HepG2 (cell line): ENCODE data around the gene SESN1. TPM values are rescaled to one million over a fixed set of nuclear protein-coding genes. Genes with fewer than 3 reads are reported as not detected.

Experiments used
- ATAC-seq: fragments of 200-7000 bp; cut with Tn5 transposase; 3 replicates; pipeline ENCODE4 v1.9.1; 2020; ENCODE audit warnings: mild to moderate bottlenecking, moderate library complexity
- BruUV-seq: library from RNA; stranded (reverse); fragments of 400-500 nt; replicated peaks from 2 replicates; lab custom pipeline; 2021; lab: Mats Ljungman, UMichigan
- CTCF ChIA-PET: fragments of 300-600 bp; formaldehyde crosslinking; extraction: SDS; loops from one replicate; lab custom pipeline; 2021; ENCODE audit warnings: low total read pairs, inconsistent platforms, low intra/inter-chr PET ratio; lab: Yijun Ruan, JAX
- POLR2A ChIA-PET: fragments of 350-600 bp; sonication (Branson Sonifier 250); formaldehyde crosslinking; loops from one replicate; lab custom pipeline; 2020; ENCODE audit warnings: antibody characterized with exemption, inconsistent platforms; lab: Yijun Ruan, JAX
- DNase-seq: peaks from one replicate; pipeline ENCODE4 v3.0.0-alpha.2; 2015; ENCODE audit warnings: low spot score
- FAIRE-seq: peaks from 3 replicates; lab custom pipeline; 2011; peaks lifted over from hg19 to GRCh38; lab: Jason Lieb, UNC
- H2AFZ ChIP-seq: one replicate; pipeline ENCODE4 v1.6.1; 2011; ENCODE audit warnings: low read length, inconsistent platforms
- H3K27ac ChIP-seq: fragments of 300-600 bp; 3 replicates; pipeline ENCODE4 v1.8.0; 2011; ENCODE audit warnings: mixed run types, mild to moderate bottlenecking, mixed read lengths, low read length, inconsistent platforms; ENCODE audit not compliant: insufficient read depth; ENCODE audit errors: extremely low read length
- H3K27me3 ChIP-seq, 2 experiments: fragments of 200-600 bp in 1 of 2; 2 replicates in 1 of 2; 3 replicates in 1 of 2; pipeline versions ENCODE4 v1.6.0 to v1.8.0; 2011; ENCODE audit warnings: low read length in 2 of 2, mild to moderate bottlenecking in 2 of 2, moderate library complexity in 2 of 2, inconsistent platforms in 1 of 2; ENCODE audit not compliant: insufficient read depth in 2 of 2, control insufficient read depth in 1 of 2
- H3K36me3 ChIP-seq, 2 experiments: fragments of 200-600 bp in 1 of 2; replicated peaks in 1 of 2; 2 replicates in 1 of 2; 3 replicates in 1 of 2; pipeline versions ENCODE4 v1.5.1 to v1.8.0; 2011; ENCODE audit warnings: low read length in 2 of 2, inconsistent platforms in 1 of 2; ENCODE audit not compliant: insufficient read depth in 2 of 2, control insufficient read depth in 1 of 2
- H3K4me1 ChIP-seq: 2 replicates; pipeline ENCODE4 v1.5.1; 2012; ENCODE audit warnings: low read length, inconsistent platforms; ENCODE audit not compliant: insufficient read depth
- H3K4me2 ChIP-seq: 2 replicates; pipeline ENCODE4 v1.6.0; 2011; ENCODE audit warnings: low read depth, low read length, inconsistent platforms
- H3K4me3 ChIP-seq, 3 experiments: fragments of 200-600 bp in 1 of 3; sonication (generic), shearing (Covaris generic) in 1 of 3; replicated peaks in 1 of 3; 2 replicates each; pipeline ENCODE4 v1.5.1; 2011 to 2016; ENCODE audit warnings: low read length in 3 of 3, inconsistent platforms in 2 of 3, low read depth in 2 of 3, mild to moderate bottlenecking in 2 of 3, control low read depth in 1 of 3, mixed read lengths in 1 of 3; ENCODE audit not compliant: insufficient read depth in 1 of 3
- H3K79me2 ChIP-seq: one replicate; pipeline ENCODE4 v1.6.1; 2011; ENCODE audit warnings: low read length, inconsistent platforms; ENCODE audit not compliant: insufficient read depth
- H3K9ac ChIP-seq: 2 replicates; pipeline ENCODE4 v1.6.0; 2011; ENCODE audit warnings: mild to moderate bottlenecking, low read depth, low read length, inconsistent platforms; ENCODE audit not compliant: insufficient read depth
- H3K9me3 ChIP-seq: 2 replicates; pipeline ENCODE4 v1.5.1; 2012; ENCODE audit warnings: mild to moderate bottlenecking, low read length
- H4K20me1 ChIP-seq: 2 replicates; pipeline ENCODE4 v1.6.0; 2011; ENCODE audit warnings: inconsistent platforms, mild to moderate bottlenecking, low read length, moderate library complexity; ENCODE audit not compliant: insufficient read depth
- AGO2 ChIP-seq: fragments of 200-400 bp; formaldehyde crosslinking; optimal IDR thresholded peaks from 2 replicates; pipeline ENCODE3; 2017; ENCODE audit warnings: mild to moderate bottlenecking, low read depth, low read length, moderate library complexity
- EHMT2 ChIP-seq: fragments of 200-600 bp; sonication (generic); IDR thresholded peaks from 2 replicates; pipeline ENCODE4 v1.7.0; 2017; ENCODE audit warnings: antibody characterized with exemption, low read depth, low read length, borderline replicate concordance
- JDP2 ChIP-seq: sonication (generic); formaldehyde crosslinking; IDR thresholded peaks from 2 replicates; pipeline ENCODE4 v1.8.1; 2022; ENCODE audit warnings: missing genetic modification reagents, borderline replicate concordance
- KLF15 ChIP-seq: sonication (generic); formaldehyde crosslinking; IDR thresholded peaks from 2 replicates; pipeline ENCODE4 v1.8.1; 2023; ENCODE audit warnings: borderline replicate concordance, mild to moderate bottlenecking, inconsistent platforms, missing genetic modification reagents, mixed read lengths
- ZFP36L2 ChIP-seq: sonication (generic); formaldehyde crosslinking; IDR thresholded peaks from 2 replicates; pipeline ENCODE4 v1.4.0; 2020; ENCODE audit warnings: missing genetic modification reagents
- ZNF629 ChIP-seq: sonication (generic); formaldehyde crosslinking; conservative IDR thresholded peaks from 2 replicates; pipeline ENCODE4 v1.5.0; 2020; ENCODE audit warnings: missing genetic modification reagents
- ZNF775 ChIP-seq: sonication (generic); formaldehyde crosslinking; IDR thresholded peaks from 2 replicates; pipeline ENCODE4 v1.4.0; 2020; ENCODE audit warnings: missing genetic modification reagents, mild to moderate bottlenecking, moderate library complexity, borderline replicate concordance
- ZSCAN9 ChIP-seq: IDR thresholded peaks from 2 replicates; pipeline ENCODE4 v1.6.1; 2016; ENCODE audit warnings: borderline replicate concordance
- WGBS: methylation state at CpG from one replicate; pipeline ENCODE4 v1.1.6; 2017; ENCODE audit warnings: low lambda C conversion rate; 5-methylcytosine and 5-hydroxymethylcytosine counted together
- in situ Hi-C: cut with HindIII; loops from 2 replicates; pipeline ENCODE4 v1.10.0; 2017; ENCODE audit warnings: low pct_unique_long_range_greater_than_20kb; ENCODE audit not compliant: extremely low pct_ligation_motif_present
- intact Hi-C: fragments of 100-400 bp; cut with micrococcal nuclease; formaldehyde crosslinking; loops from one replicate; pipeline ENCODE4 v1.10.0; 2022; ENCODE audit not compliant: unreplicated experiment
- polyA plus RNA-seq, 8 experiments: library from polyadenylated mRNA; depleted of rRNA in 3 of 8; stranded (reverse) in 7 of 8; unstranded in 1 of 8; fragments of >200 nt; fragmentation: Illumina TruSeq in 4 of 8; extraction: Trizol in 4 of 8; gene quantifications; 2 replicates each; pipeline versions ENCODE4 v1.2.1 to v1.2.3, GENCODE V29; 2011 to 2016; ENCODE audit warnings: low read depth in 4 of 8, missing spikeins in 1 of 8, mixed read lengths in 1 of 8; ENCODE audit not compliant: insufficient read depth in 1 of 8
- total RNA-seq, 5 experiments: library from RNA; depleted of rRNA; stranded (reverse); fragments of >200 nt; fragmentation: Illumina TruSeq; extraction: Trizol; gene quantifications; 2 replicates each; pipeline ENCODE4 v1.2.3, GENCODE V29; 2016; ENCODE audit warnings: low read depth in 1 of 5
- TF ChIP-seq, protein P1 (sequence below): sonication (generic); formaldehyde crosslinking; IDR thresholded peaks from 2 replicates; pipeline ENCODE4 v1.8.1; 2023; ENCODE audit warnings: missing genetic modification reagents, inconsistent platforms, borderline replicate concordance

Gene SESN1
- total and polyA plus RNA-seq, 2 of the 13 experiments (the other 11 are each of a cell fraction or from before 2014, with no cell fraction given), result 24.9 to 44.7 TPM

DNA sequence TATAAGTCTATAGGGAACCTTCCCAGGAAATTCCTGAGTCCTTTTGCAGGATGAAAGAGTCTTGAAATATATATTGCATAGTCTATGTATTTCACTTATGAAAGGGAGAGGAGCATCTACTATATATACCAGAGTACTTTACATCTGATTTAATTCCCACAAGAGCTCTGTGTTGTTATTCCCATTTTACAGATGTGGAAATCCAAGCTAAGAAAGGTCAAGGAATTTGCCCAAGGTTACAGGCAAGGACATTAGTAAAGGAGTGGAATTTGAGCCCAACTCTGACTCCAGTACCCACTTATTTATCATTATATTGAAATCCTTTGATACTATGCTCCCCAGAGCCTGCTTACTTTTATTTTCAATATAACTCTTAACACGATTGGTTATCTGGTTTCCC lies 2.6 kb downstream of the SESN1 start:
- H3K9me3 ChIP-seq, result no peaks in the 10 kb centered on the region
- in situ Hi-C loops, result no loop called here

DNA sequence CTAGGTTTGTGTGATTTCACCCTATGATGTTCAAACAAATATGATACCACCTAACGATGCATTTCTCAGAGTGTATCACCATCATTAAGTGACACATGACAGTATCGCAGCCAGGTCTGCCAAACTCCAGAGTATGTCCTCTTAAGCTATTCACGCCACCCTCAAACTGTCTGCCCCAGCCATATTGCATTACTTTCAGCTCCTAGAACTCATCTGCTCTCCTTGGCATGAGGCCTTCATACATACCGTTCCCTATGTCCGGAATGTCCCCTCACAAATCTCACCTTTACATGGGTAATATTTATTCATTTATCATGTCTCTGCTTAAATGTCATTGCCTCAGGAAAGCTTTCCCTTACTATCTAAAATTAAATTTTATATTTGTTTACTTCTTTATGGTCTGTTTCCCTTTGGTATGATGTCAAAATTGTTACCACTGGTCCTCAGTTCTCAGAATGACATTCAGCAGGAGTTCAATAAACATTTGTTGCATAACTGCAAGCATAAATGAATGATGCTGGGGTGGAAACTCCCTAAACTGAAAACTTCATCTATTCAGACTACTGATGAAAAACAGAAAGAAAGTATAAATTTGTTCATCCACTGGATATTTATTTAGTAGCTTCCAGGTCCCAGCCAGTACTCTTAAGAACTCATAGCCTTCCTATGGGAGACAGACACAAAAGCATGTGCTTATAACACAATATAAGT lies 3.2 kb downstream of the SESN1 start:
- H2AFZ ChIP-seq, result no peak overlapping the region
- CTCF ChIA-PET, result no interaction called here
- in situ Hi-C loops, result no loop called here
- 98% methylated on average over 5 of the region's 5 CpGs for WGBS
- intact Hi-C loops, result no loop called here
- no TSS peak for BruUV-seq
- POLR2A ChIA-PET, result no interaction called here
- H3K9me3 ChIP-seq, result no peaks in the 10 kb centered on the region
- peaks cover 12% of the 10 kb centered on the region for H4K20me1 ChIP-seq
- no peak overlapping the region for H3K27ac ChIP-seq
- peaks cover 42% of the 10 kb centered on the region for H3K79me2 ChIP-seq
- DNase-seq (no peak), ATAC-seq (no peak), FAIRE-seq (no peak)
- H3K36me3 ChIP-seq, result no peaks in the 10 kb centered on the region
- H3K4me1 ChIP-seq, result peaks cover 56% of the 10 kb centered on the region
- TF ChIP-seq EHMT2, result no peak
- TF ChIP-seq, protein P1, sequence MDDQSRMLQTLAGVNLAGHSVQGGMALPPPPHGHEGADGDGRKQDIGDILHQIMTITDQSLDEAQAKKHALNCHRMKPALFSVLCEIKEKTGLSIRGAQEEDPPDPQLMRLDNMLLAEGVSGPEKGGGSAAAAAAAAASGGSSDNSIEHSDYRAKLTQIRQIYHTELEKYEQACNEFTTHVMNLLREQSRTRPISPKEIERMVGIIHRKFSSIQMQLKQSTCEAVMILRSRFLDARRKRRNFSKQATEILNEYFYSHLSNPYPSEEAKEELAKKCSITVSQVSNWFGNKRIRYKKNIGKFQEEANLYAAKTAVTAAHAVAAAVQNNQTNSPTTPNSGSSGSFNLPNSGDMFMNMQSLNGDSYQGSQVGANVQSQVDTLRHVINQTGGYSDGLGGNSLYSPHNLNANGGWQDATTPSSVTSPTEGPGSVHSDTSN (CRISPR knock-in tag), result no peak
- no peak for TF ChIP-seq JDP2 (CRISPR knock-in tag)
- TF ChIP-seq ZFP36L2 (CRISPR knock-in tag), result no peak
- H3K4me2 ChIP-seq, result peak overlapping the region; percentile 89
- no peaks in the 10 kb centered on the region; a peak in 1 of 5 replicates for H3K27me3 ChIP-seq
- peak overlapping the region in 1 of 3 experiments; percentile 98; a peak in 2 of 6 replicates for H3K4me3 ChIP-seq
- no peak overlapping the region for H3K9ac ChIP-seq

More for the DNA sequence above, 2.6 kb downstream of the SESN1 start:
- Histone ChIP-seq H3K27me3 (no peaks in the 10 kb centered on the region; a peak in 1 of 5 replicates), H3K36me3 (no peaks in the 10 kb centered on the region), H3K27ac (no peak overlapping the region), H3K4me2 (peak overlapping the region; percentile 89), H3K4me1 (peaks cover 62% of the 10 kb centered on the region), H2AFZ (no peak overlapping the region), H3K79me2 (peaks cover 46% of the 10 kb centered on the region), H3K9ac (no peak overlapping the region), H4K20me1 (peaks cover 12% of the 10 kb centered on the region), H3K4me3 (peak overlapping the region; percentile 37 to 98 (median 89); a peak in 5 of 6 replicates)
- TF ChIP-seq AGO2 (no peak), ZNF775 (no peak), ZNF629 (CRISPR knock-in tag) (peak; percentile 71), ZSCAN9 (CRISPR knock-in tag) (no peak), KLF15 (CRISPR knock-in tag) (no peak)
- ATAC-seq (no peak), FAIRE-seq (no peak), DNase-seq (no peak)
- 92% methylated on average over 1 of the region's 1 CpG for WGBS
- POLR2A ChIA-PET, result no interaction called here
- BruUV-seq, result no TSS peak
- intact Hi-C loops, result no loop called here
- CTCF ChIA-PET, result no interaction called here
